Spleen (tissue), 11 donors: Measurements from ENCODE around the gene VWF. TPM values are rescaled to one million over a fixed set of nuclear protein-coding genes. Genes with fewer than 3 reads are reported as not detected.
"Not testable (repeated sequence)": the region's sequence is repeated elsewhere in the genome, so short reads cannot be mapped to it uniquely, and the experiment has no call there.

ENCODE experiments used
- DNase-seq: peaks from one replicate; pipeline ENCODE4 v3.0.0-alpha.2; 2020
- H3K27ac ChIP-seq, 8 donors: fragments of 200-600 bp; sonication (generic) in 7 of 8; 1 replicate in 4 of 8; 2 replicates in 4 of 8; pipeline versions ENCODE4 v1.5.0 to v1.8.0; 2016 to 2021; ENCODE audit warnings: inconsistent platforms in 4 of 8, mild to moderate bottlenecking in 4 of 8, moderate library complexity in 1 of 8
- H3K27me3 ChIP-seq, 7 donors: fragments of 200-600 bp; sonication (generic) in 6 of 7; replicated peaks in 1 of 7; 1 replicate in 4 of 7; 2 replicates in 3 of 7; pipeline versions ENCODE4 v1.5.0 to v1.8.0; 2016 to 2021; ENCODE audit warnings: inconsistent platforms in 3 of 7, mild to moderate bottlenecking in 1 of 7
- H3K36me3 ChIP-seq, 6 donors: fragments of 200-600 bp; sonication (generic) in 5 of 6; 1 replicate in 4 of 6; 2 replicates in 2 of 6; pipeline versions ENCODE4 v1.5.0 to v1.8.0; 2016 to 2021; ENCODE audit warnings: inconsistent platforms in 2 of 6
- H3K4me1 ChIP-seq, 6 donors: fragments of 200-600 bp; sonication (generic) in 5 of 6; 1 replicate in 3 of 6; 2 replicates in 3 of 6; pipeline versions ENCODE4 v1.5.0 to v1.8.0; 2016 to 2021; ENCODE audit warnings: inconsistent platforms in 3 of 6
- H3K4me3 ChIP-seq, 8 donors: fragments of 200-600 bp; sonication (generic) in 7 of 8; 1 replicate in 4 of 8; 2 replicates in 4 of 8; pipeline versions ENCODE4 v1.5.0 to v1.8.0; 2016 to 2021; ENCODE audit warnings: inconsistent platforms in 4 of 8, mild to moderate bottlenecking in 4 of 8, moderate library complexity in 2 of 8
- H3K9me3 ChIP-seq, 8 donors: fragments of 200-600 bp; sonication (generic) in 7 of 8; 1 replicate in 4 of 8; 2 replicates in 4 of 8; pipeline versions ENCODE4 v1.5.0 to v1.8.0; 2016 to 2021; ENCODE audit warnings: inconsistent platforms in 4 of 8
- CTCF ChIP-seq, 11 experiments: fragments of 200-600 bp in 7 of 11; fragments of 450-650 bp in 4 of 11; sonication (generic) in 4 of 11; IDR thresholded peaks in 8 of 11; conservative IDR thresholded peaks in 3 of 11; 1 replicate in 7 of 11; 2 replicates in 4 of 11; pipeline versions ENCODE4 v1.4.0 to v1.8.0; 2016 to 2021; ENCODE audit warnings: antibody characterized with exemption in 11 of 11, inconsistent platforms in 4 of 11, mild to moderate bottlenecking in 1 of 11
- POLR2A ChIP-seq, 3 donors: fragments of 450-650 bp; IDR thresholded peaks; one replicate each; pipeline ENCODE4 v1.5.1; 2017; ENCODE audit warnings: antibody characterized with exemption in 3 of 3, mild to moderate bottlenecking in 1 of 3
- POLR2AphosphoS5 ChIP-seq, 3 donors: sonication (generic); formaldehyde crosslinking; IDR thresholded peaks; one replicate each; pipeline ENCODE4 v1.5.1; 2017; ENCODE audit warnings: antibody characterized with exemption in 3 of 3
- WGBS, 5 donors: extraction: QIAGEN DNeasy Blood & Tissue Kit in 3 of 5; methylation state at CpG; one replicate each; pipeline versions ENCODE4 v1.1.5 to v1.1.7; 2013 to 2018; 5-methylcytosine and 5-hydroxymethylcytosine counted together
- intact Hi-C: fragments of 100-400 bp; cut with DNase I; formaldehyde crosslinking; loops from one replicate; pipeline ENCODE4 v1.15.0; 2023; ENCODE audit warnings: low total_unique reads
- polyA plus RNA-seq, 3 donors: library from polyadenylated mRNA; stranded (reverse); fragments of 200-250 nt; gene quantifications; one replicate each; pipeline ENCODE4 v1.2.1, GENCODE V29; 2013
- total RNA-seq, 7 donors: library from RNA; depleted of rRNA in 3 of 7; stranded (reverse); fragments of >200 nt in 3 of 7; fragmentation: NEBNext Ultra II Directional in 4 of 7; extraction: Animal tissue kit (Norgen Biotek cat#: 25700) in 4 of 7; gene quantifications; one replicate each; pipeline versions ENCODE4 v1.1.0 to v1.2.1, GENCODE V29; 2016 to 2021
- donor health status: healthy with polysubstance abuse.
- donor health status: DM: no; HTN: no; CAD: no; lungs with moderate emphysema.
- donor health status: DM: no; HTN: no; CAD: no.
- donor health status: Bipolar disorder and iron deficiency.
- donor health status: healthy.
- donor health status: DM: no; HTN: no; CAD: no.
- donor health status: DM: yes; HTN: yes; CAD: no.

VWF gene
- total and polyA plus RNA-seq, 10 donors, result 12.9 to 957 (median 321) TPM

GRCh38 chr12:6030081-6030480 is 94.4 kb downstream of the VWF start:
- no peak overlapping the region for H3K4me3 ChIP-seq
- DNase-seq, result no peak
- peaks cover 0 to 12% (median 3%) of the 10 kb centered on the region in 8 donors for H3K9me3 ChIP-seq
- 64 to 92% (median 81%) methylated on average over 3 of the region's 3 CpGs for WGBS, 5 donors
- H3K36me3 ChIP-seq, result peaks cover 0 to 58% (median 13%) of the 10 kb centered on the region in 6 donors
- H3K4me1 ChIP-seq, result no peaks in the 10 kb centered on the region
- intact Hi-C loops, result no loop called here
- H3K27ac ChIP-seq, result no peak overlapping the region
- TF ChIP-seq POLR2AphosphoS5 (IDR thresholded peaks at IDR 0.05), result no peak
- TF ChIP-seq POLR2A (IDR thresholded peaks at IDR 0.05), result no peak
- TF ChIP-seq CTCF (IDR thresholded peaks at IDR 0.05 in 8 of 11, conservative IDR thresholded peaks at IDR 0.05 in 3 of 11), result no peak
- no peaks in the 10 kb centered on the region for H3K27me3 ChIP-seq

- H3K27me3 ChIP-seq, result no peaks in the 10 kb centered on the region
- H3K36me3 ChIP-seq, result peaks cover 0 to 58% (median 7%) of the 10 kb centered on the region in 6 donors
- no peaks in the 10 kb centered on the region for H3K4me1 ChIP-seq
- H3K4me3 ChIP-seq, result no peak overlapping the region
- intact Hi-C loops, result no loop called here
- H3K9me3 ChIP-seq, result peaks cover 0 to 12% (median 3%) of the 10 kb centered on the region in 8 donors
- H3K27ac ChIP-seq, result no peak overlapping the region
- WGBS, 5 donors, result 76 to 93% (median 88%) methylated on average over 5 of the region's 5 CpGs
- DNase-seq, result no peak
- TF ChIP-seq POLR2A (IDR thresholded peaks at IDR 0.05), result no peak
- TF ChIP-seq CTCF (IDR thresholded peaks at IDR 0.05 in 8 of 11, conservative IDR thresholded peaks at IDR 0.05 in 3 of 11), result no peak
- TF ChIP-seq POLR2AphosphoS5 (IDR thresholded peaks at IDR 0.05), result no peak
Observed at GRCh38 chr12:6029401-6029800, 95.1 kb downstream of the VWF start.

GRCh38 chr12:6026998-6027397 is 97.5 kb downstream of the VWF start:
- TF ChIP-seq POLR2AphosphoS5 (IDR thresholded peaks at IDR 0.05) (no peak), POLR2A (IDR thresholded peaks at IDR 0.05) (no peak), CTCF (IDR thresholded peaks at IDR 0.05 in 8 of 11, conservative IDR thresholded peaks at IDR 0.05 in 3 of 11) (no peak)
- peaks cover 0 to 49% (median 6%) of the 10 kb centered on the region in 6 donors for H3K36me3 ChIP-seq

GRCh38 chr12:6025703-6026298 is 98.7 kb downstream of the VWF start:
- DNase-seq, H3K4me1 ChIP-seq, H3K4me3 ChIP-seq, H3K27ac ChIP-seq, intact Hi-C loops, H3K27me3 ChIP-seq: not testable (repeated sequence)
- H3K9me3 ChIP-seq, result peaks cover 0 to 12% (median 3%) of the 10 kb centered on the region in 8 donors
- 63 to 86% (median 81%) methylated on average over 8 of the region's 9 CpGs for WGBS, 5 donors
- H3K36me3 ChIP-seq, result peaks cover 0 to 46% (median 6%) of the 10 kb centered on the region in 6 donors

More at GRCh38 chr12:6026998-6027397, 97.5 kb downstream of the VWF start:
- H3K4me1 ChIP-seq, result no peaks in the 10 kb centered on the region
- intact Hi-C loops, result no loop called here
- DNase-seq, result no peak
- WGBS, 5 donors, result 68 to 82% (median 76%) methylated on average over 6 of the region's 6 CpGs
- H3K27ac ChIP-seq, result peak overlapping the region in 1 of 8 donors; percentile 27
- H3K9me3 ChIP-seq, result peaks cover 0 to 12% (median 3%) of the 10 kb centered on the region in 8 donors
- no peaks in the 10 kb centered on the region for H3K27me3 ChIP-seq
- no peak overlapping the region for H3K4me3 ChIP-seq

GRCh38 chr12:6024066-6024465 is 100.4 kb downstream of the VWF start:
- Histone ChIP-seq H3K9me3 (peaks cover 0 to 12% (median 3%) of the 10 kb centered on the region in 8 donors), H3K36me3 (peaks cover 0 to 43% (median under 1%) of the 10 kb centered on the region in 6 donors)
- DNase-seq, H3K27me3 ChIP-seq, H3K27ac ChIP-seq, intact Hi-C loops, H3K4me1 ChIP-seq, H3K4me3 ChIP-seq: not testable (repeated sequence)
- 64 to 87% (median 76%) methylated on average over 2 of the region's 2 CpGs for WGBS, 5 donors
